GM12864 (cell line): Measurements from ENCODE around the gene TSKS.

Experiments used
- DNase-seq: peaks from one replicate; pipeline ENCODE4 v3.0.0-alpha.2; 2011; ENCODE audit warnings: low read depth
- H3K4me3 ChIP-seq: 2 replicates; pipeline ENCODE4 v1.5.1; 2011; ENCODE audit warnings: mild to moderate bottlenecking, low read depth, low read length, control low read depth
- CTCF ChIP-seq: IDR thresholded peaks from 2 replicates; pipeline ENCODE4 v1.5.1; 2011; ENCODE audit warnings: low read depth, mild to moderate bottlenecking, moderate library complexity, low read length, control low read depth, inconsistent platforms; ENCODE audit errors: missing control alignments

Gene TSKS

GRCh38 chr19:49691243-49692146, 71.6 kb downstream of the TSKS start:
- no peak for TF ChIP-seq CTCF
- DNase-seq: no peak
- no peak overlapping the region for H3K4me3 ChIP-seq

- no peak for DNase-seq
- no peak within 1 kb of the TSS for H3K4me3 ChIP-seq
- TF ChIP-seq CTCF: no peak
These were observed 72.4 kb downstream of the TSKS start, which contains the start of gene CPT1C for GRCh38 chr19:49690656-49691242. CPT1C (plus strand) TSS chr19:49691116; CDS start chr19:49692253, 1,137 bp downstream.

- H3K4me3 ChIP-seq: no peak overlapping the region
- DNase-seq: no peak
These were observed 72.9 kb downstream of the TSKS start for GRCh38 chr19:49690079-49690655.

More at GRCh38 chr19:49690079-49690655, 72.9 kb downstream of the TSKS start:
- no peak for TF ChIP-seq CTCF
